ENCODE data around the gene ERFL.

The ERFL gene

DNA sequence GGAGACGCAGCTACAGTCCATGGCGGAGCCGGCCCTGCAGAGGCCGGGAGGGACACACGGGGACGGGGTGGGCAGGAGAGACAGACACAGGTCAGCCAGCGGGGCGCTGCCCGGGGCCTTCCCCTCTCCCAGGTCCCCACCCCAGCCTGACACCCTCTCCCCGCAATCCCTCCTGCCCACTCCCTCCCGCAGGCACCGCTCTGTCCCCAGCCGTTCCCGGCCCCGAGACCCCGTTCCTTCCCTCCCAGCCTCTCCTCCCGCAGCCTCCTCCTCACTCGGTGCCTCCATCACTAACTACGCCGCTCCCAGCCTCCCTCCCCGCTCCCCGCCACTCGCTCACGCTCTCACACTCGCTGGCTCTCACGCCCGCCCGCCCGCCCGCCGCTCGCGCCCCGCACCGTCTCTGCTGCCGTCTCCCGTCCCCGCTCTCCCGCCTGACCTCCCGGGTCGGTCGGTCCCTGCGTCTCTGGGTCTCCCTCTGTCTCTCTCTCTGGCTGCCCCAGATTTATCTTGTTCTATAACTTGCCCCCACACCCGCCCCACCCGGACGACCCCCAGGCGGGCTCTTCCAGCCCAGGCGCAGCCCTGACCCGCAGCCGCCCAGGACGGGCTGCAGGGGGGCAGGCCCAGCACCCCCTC, 15.2 kb downstream of the ERFL start:
- DNase-seq, result no peak

DNA sequence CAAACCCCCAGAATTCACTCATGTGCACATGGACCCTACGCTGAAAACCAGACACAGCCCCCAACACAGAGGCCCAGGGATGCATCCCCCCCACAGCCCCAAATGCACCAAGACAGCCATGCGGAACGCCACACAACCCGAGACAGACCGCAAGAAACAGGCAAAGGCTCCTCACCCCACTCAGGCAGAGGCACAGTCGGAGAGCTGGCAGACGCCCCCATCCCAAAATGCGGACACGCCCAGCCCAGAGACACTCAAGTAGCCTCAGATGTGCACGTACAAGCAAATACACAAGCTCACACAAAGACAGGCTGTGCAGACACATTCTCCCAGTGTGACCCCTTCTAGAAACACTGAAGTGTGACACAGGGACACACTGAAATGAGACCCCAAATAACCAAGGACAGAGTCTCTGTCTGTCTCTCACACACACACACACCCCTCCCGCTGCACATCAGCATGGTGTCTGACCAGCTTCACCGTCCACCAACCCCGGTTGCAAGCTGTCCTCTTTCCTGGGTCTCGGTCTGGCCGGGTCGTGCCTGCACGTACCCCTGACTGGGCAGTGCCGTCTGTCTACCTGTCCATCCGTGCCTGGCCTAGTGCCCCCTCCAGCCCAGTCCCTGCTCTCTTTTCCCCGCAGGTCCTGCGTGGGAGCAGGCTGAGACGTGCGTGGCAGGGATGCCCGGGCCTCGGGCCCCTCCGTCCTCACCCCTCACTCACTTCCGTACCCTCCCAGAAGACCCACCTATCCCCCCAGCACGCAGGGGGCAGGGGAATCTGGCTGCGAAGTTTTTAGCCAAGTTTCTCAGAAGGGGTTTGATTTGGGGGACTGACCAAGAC, 16.1 kb downstream of the ERFL start:
- no peak for DNase-seq

DNA sequence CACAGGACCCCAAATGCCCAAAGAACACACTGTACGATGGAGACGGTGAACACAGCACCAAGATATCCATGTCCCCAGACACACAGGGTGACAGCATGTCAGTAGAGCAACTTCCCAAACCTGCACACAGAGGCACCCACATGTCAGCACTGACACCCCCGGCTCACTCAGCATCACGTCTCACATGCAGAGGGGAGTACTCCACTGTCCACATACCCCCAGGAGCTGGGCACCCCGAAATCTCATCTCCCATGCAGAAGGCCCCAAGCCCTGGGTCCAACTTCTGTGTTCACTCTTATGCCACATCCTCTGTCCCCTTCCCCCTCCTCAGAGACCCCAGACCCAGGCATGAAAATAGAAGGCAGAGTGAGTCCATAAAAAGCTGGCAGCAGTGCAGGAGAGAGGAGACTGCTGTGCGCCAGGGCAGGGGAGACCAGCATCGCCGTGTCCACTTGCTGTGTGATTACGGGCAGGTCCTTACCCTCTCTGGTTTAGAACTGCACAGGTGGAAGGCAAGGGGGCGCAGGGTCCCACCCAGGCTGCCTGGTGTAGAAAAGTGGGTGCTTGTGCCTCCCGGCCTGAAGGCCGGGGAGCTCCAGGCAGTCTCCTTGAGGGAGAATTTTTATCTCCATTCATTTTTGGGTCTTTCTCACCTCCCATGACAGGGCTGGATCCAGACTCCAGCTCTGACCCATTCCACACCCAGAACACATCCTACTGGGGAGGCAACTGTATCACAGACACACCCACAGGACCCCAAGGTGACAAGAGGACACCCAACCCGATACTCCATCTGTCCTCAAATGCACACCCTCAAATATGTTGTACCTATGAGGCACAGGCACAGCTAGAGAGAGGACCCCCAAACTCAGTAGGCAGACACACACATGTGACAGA, 17.0 kb downstream of the ERFL start:
- DNase-seq, result no peak

DNA sequence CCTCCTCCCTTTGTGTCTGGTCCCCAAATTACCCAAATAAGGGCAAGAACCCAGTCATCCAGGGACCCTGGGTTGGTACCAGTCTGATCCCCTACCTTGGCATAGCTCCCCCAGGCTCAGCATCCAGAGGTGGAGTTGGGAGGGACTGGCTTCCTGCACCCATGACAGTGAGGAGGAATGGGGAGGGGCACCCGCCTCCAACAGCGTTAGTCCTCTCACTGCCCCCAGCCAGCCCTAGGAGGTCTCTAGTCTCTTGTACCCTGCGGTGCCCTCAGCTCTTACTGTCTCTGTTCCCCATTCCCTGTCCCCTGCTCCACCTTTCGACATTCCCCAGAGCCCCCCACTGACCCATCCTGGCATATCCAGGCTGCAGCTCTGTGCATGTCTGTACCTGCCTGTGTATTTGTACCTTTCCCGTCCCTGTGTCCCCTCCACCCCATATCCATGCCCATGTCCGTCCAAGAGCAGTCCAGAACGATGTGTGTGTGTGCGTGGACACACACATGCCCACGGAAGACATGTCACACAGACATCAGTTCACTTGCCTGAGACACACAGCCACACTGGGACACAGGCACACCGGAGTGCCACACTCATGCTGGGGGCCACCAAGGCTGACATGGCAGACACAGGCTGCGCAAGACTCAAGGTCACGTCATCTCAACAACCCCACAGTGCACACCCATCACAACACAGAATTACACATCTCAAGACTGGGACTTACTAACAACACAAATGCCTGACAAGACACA, 17.8 kb downstream of the ERFL start:
- DNase-seq, result no peak

DNA sequence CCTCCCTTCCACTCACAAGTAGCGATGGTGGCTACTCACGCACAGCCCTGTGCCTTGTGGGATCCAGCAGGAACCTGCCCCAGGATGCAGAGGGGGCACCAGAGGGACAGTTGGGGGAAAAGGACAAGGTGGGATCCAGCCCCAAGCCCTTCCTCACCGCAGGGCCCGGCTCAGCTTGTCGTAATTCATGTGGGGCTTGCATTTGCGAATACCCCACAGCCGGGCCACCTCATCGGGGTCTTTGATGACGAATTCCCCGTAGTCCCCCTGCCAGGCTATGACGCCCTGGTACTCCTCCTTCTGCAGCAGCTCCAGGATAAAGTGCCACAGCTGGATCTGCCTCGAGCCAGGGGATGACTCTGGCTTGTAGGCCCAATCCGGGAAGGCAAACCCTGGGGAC, 18.5 kb downstream of the ERFL start:
- no peak for DNase-seq

DNA sequence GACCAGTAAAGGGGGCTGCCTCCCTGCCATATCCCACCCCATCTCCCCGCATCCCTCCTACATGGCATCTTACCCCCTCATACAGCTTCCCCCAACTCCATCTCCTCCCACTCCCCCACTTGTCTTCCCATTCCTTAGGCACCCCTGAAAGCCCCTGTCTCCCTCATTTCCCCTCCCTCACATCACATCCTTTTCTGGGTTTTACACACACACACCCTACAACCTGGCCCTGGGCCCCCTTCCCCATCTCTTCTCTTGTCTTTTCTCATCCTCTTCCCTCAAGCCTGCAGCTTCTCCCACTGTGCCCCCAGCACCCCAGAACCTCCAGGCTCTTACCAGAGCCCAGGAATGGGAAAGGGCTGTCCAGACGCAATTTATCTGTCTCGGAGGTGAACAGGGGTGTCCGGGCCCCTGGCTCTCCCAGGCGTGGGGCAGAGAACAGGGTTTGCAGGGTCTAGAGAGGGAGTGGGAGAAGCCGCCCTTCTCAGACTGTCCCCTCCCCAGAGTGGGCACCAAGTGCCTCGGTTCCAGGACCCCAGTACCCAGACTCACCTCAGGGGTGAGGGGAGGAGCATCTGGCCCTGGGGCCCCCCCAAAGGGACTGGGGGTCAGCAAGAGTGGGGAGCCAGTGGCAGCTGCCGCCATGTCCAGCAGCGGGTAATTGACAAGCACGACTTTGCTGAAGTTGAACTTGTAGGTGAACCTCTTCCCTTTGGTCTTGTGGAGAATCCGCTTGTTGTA, 19.4 kb downstream of the ERFL start:
- no peak for DNase-seq

DNA sequence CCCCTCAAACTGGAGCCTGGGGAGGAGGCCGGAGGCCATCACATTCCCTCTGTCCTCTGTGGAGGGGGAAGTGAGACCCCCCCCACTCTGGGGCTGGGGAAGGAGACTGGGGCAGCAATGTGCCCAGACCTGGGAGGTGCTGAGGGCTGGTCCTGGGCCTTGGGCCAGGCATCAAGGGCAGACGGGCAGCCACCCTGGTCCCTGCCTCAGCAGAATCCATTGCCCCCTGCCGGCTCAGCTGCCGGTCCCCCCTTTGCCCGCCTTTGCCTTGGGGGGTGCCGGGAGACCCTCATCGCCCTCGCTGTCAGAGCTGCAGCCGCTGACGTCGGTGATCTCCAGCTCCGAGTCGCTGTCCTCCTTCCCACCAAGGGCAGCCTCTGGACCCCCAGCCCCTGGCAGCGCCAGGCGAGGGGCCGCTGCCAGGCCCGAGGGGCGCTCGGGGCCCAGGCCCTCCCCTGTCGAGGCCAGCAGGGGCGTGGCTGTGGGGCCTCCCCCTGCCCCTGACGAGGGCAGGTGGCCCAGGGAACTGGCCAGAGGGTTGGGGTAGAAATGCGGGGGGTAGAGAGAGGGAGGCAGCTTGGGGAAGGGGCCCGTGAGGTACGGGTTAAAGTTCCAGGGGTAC, 20.1 kb downstream of the ERFL start:
- no peak for DNase-seq

DNA sequence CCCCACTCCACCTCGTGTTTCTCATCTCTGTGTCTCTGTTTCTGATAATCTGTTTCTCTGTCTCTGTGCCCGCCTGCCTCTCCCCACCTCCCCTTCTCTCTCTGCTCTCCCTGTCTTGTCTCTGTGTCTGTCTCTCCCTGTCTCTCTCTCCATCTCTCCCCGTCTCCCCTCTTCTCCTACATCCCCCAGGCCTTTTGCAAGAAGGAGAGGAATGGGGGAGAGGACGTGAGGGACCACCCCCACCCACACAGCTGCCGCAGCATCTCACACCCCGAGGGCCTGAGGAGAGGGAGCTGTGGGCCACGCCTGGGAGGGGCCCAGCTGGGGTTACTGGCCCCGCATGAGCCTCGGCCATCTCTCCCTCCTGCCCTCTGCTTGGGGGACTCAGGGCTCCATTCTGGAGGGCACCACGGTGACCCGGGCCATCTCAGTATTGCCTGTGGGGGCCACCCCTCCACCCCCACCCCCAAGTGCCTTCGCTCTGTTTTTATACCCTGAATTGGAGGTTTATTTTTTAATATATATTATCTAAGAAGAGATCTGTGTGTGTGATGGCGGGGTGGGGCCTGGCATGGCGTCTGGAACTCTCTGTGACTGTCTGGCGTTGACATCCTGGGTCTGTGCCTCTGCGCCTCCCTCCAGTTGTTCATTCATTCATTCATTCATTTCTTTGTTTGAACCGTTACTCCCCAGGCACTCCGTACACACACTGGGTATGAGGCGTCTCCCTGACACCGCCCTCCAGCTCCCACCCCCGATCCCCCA, 21.2 kb downstream of the ERFL start:
- no peak for DNase-seq

DNA sequence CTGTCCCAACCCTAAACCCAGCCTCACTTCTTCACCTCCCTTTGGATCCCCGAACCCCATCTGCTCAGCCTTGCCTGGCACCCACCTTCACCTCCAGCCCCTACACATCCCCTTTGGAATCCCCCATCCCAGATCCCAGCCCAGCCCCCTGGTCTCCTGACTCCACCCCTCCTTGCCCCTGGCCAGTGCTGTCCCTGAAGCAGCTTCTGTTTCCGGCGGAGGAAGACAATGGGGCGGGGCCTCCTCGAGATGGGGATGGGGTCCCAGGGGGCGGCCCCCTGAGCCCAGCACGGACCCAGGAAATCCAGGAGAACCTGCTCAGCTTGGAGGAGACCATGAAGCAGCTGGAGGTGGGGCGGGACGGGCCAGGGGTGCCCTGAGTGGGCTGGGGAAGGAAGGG, 22.0 kb downstream of the ERFL start:
- no peak for DNase-seq

DNA sequence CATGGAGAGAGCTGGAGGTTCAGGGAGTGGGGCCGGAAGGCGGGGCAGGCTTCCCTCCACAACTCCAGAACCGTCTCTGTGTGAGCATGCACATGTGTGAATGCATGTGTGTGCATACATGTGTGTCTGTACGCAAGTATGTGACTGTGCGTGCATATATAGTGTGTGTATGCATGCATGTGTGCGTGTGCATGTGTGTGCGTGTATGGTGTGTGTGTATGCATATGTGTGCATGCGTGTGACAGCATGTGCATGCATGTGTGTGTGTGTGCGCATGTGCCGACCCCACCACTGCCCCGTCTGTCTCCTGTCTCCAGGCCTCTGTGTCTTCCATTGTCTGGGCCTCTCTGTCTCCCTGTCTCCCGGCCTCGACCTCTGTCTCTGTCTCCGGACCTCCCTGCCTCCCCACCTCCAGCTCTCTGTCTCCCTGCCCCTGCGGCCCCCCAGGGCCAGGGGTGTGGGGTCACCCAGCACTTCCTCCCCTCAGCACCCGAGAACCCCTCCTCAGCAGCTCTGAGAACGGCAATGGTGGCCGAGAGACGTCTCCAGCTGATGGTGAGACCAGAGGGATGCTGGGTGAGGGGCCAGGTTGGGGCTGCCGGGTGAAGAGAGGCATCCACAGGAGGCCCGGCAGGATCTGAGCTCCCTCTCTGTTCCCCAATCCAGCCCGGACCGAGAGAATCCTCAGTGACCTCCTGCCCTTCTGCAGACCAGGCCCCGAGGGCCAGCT, 22.8 kb downstream of the ERFL start:
- no peak for DNase-seq

DNA sequence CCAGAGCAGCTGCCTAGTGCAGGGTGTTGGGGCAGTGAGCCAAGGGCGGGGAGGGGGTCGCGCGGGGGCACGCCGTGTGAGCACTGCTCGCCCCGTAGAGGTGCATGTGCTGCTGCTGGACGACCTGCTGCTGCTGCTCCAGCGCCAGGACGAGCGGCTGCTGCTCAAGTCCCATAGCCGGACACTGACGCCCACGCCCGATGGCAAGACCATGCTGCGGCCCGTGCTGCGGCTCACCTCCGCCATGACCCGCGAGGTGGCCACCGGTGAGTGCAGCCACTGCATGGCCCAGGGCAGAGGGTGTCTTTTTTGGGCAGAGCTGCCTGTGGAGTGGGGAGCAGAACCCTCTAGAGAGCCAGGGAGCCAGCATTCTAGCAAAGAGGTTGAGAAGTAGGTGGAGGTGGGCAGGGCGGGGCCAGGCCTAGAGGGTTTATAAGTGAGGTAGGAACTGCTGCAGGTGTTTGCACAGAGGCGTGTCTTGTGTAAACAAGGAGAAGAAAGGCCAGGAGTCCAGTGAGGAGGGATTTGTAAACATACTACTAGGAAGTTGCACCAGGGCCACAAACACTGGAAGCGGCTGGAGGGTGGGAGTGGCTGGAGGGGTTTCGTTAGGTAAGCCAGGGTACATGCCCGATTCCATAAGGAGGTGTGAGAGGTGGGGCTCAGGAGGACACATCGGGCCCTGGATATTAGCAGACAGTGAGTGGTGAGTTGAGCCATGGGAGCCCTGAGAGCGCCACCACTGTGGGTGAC, 24.0 kb downstream of the ERFL start:
- no peak for DNase-seq

DNA sequence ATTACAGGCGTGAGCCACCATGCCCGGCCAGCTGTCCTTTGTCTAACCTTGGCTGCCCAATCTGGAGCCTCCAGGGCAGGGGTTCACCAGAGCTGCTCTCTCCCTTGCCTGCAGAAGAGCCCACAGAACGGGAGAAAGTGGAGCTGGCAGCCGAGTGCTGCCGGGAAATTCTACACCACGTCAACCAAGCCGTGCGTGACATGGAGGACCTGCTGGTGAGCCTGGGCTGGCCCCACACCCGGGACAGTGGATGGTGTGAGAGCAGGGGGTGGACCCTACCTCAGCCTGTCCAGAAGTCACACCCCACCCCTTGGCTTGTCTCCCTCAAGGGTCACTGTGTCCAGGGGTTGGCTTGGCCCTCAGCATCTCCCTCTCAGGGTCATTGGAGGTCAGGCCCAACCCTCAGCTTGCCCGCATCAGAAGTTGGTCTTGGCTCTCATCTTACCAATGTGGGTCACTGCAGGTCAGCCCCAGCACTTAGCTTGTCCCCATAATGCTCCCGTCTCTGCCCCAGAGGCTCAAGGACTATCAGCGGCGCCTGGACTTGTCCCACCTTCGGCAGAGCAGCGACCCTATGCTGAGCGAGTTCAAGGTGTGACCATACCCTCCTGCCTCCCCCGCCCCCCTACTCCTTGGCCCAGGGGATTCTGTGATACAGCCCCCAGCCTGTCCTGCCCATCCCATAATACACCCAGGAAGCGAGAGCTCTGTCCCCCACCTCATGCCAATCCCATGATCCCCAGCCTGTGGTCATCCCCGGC, 24.9 kb downstream of the ERFL start:
- no peak for DNase-seq

DNA sequence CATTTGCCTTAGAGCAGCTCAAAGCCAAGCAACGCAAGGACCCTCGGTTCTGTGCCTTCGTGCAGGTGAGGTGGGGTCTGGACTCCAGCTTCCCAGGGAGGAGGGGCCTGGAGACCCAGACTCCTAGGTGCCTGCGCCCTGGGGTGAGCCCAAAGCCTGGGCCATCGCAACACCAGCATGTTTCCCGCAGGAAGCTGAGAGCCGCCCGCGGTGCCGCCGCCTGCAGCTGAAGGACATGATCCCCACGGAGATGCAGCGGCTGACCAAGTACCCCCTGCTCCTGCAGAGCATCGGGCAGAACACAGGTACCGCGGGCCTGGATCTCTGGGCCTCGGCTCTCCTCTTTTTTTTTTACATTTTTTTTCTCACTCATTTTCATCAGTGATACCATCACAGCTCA, 25.7 kb downstream of the ERFL start:
- DNase-seq, result no peak

DNA sequence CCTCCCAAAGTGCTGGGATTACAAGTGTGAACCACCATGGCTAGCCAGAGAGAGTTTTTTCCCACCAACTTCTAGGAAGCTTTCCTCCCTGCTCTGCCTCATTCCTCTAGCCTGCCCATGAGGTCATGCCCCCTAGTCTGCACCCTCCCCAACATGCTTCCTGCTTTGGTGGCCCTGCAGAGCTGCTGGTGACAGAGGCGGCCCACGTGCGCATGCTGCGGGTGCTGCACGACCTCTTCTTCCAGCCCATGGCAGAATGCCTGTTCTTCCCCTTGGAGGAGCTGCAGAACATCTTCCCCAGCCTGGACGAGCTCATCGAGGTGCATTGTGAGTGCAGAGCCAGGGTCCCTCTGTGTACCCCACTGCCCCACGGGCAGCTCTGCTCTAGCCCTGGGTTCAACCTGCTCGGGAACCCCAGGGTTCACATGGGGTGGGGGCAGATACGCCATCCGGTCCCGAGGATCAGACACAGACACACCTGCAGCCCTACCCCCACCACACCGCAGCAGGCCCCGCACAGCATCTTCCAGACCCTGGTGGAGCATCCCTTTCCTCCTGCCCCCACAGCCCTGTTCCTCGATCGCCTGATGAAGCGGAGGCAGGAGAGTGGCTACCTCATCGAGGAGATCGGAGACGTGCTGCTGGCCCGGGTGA, 26.4 kb downstream of the ERFL start:
- no peak for DNase-seq

DNA sequence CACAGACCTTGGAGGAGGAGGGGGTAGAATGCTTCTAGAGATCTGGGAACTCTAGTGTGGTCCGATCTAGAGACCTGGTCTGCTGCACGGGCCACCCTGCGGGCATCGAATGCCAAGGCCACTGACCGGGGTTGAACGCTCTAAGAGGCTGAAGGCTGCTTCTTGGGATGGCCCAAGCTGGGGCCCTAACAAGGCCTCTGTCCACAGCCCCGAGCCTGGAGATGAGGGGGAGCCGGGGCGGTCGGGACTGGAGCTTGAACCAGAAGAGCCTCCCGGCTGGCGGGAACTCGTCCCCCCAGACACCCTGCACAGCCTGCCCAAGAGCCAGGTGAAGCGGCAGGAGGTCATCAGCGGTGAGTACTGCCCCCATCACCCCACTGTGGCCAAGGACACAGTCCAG, 30.0 kb downstream of the ERFL start:
- DNase-seq, result no peak

DNA sequence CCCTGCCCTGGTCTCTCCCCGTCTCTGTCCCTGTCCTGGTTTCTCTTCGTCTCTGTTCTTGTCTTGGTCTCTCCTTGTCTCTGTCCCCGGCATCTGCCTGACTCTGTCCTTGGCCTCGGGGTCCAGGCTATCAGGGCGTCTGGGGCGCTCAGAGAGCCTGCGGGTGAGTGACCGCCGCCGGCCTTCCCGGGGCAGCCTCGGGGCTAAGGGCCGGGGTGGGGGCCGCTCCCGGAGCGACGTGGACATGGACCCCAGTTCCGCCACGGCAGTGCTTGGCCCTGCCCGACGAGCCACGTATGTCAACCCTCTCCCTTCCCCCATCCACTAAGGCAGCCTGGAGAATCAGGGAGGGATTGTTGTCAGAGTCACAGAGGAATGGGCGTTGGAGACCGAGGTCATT, 30.4 kb downstream of the ERFL start:
- no peak for DNase-seq

DNA sequence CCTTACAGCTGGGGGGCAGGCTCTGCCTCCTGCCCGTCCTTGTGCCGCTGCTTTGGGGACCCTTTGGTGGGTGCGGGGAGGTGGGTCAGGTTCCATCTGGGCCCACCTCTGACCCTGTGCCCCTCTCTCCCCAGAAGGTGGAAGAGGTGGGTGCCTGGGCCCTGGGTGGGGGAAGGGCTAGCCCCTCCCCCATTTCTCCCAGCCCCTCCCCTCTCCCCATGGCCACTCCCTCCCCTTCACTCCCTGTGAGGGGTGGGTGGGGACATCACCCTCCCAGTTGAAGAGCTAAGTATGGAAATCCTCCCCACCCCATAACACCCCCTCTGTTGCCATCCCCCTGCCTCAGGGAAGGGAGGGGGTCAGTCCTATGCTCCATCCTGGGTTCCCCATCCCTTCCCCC, 31.1 kb downstream of the ERFL start:
- DNase-seq, result no peak

DNA sequence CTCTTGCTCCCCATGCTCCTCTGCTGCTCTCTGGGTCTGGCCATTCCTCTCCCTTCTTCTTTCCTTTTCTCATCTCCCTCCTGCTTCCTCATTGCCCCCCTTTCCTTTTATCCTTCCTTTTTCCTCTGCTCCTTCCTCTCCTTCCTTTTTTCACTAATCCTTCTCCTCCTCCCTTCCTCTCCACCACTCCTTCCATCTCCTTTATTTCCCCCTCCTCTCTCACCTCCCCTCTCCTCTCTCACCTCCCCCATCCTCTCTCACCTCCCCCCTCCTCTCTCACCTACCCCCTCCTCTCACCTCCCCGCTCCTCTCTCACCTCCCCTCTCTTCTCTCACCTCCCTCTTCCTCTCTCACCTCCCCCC, 31.7 kb downstream of the ERFL start:
- no peak for DNase-seq
